ENCODE data around the gene CEP19.

The CEP19 gene

DNA sequence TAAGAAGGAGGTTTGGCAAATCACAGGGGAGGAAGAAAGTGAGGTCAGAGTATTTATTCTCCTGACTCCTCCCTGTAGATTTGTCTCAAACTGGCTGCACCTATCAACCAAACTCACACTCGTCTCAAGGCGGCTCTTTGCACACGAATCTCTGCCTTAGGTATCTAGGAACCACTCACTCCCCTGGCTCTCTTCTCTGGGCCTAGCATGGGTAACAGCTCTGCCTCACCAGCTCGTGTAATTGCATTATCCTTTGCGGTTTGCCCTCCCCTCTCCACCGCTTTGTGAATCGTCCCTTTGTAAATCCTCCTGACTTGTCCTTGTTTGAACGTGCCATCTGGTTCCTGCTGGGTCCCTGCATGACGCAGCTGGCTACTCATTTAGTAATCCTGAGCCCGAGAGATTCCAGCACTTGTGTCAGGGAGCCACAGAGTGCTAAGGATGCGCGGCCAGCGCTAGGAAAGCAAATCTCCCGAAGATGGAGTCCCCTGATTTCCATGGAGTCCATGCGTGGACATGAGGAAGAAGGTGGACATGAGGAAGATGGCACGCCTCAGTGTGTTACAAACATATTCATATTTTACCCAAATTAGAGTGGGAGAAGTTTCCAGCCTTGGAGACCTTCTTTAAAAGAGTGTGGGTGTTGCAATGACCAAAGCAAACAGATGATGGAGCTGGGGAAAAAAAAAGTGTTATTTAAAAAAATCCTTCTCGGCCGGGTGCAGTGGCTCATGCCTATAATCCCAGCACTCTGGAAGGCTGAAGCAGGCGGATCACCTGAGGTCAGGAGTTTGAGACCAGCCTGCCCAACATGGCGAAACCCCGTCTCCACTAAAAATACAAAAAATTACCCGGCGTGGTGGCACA, 45.8 kb downstream of the CEP19 start:
- peak; percentile 89 for DNase-seq (ENCODE audit: low read depth, low spot score)

DNA sequence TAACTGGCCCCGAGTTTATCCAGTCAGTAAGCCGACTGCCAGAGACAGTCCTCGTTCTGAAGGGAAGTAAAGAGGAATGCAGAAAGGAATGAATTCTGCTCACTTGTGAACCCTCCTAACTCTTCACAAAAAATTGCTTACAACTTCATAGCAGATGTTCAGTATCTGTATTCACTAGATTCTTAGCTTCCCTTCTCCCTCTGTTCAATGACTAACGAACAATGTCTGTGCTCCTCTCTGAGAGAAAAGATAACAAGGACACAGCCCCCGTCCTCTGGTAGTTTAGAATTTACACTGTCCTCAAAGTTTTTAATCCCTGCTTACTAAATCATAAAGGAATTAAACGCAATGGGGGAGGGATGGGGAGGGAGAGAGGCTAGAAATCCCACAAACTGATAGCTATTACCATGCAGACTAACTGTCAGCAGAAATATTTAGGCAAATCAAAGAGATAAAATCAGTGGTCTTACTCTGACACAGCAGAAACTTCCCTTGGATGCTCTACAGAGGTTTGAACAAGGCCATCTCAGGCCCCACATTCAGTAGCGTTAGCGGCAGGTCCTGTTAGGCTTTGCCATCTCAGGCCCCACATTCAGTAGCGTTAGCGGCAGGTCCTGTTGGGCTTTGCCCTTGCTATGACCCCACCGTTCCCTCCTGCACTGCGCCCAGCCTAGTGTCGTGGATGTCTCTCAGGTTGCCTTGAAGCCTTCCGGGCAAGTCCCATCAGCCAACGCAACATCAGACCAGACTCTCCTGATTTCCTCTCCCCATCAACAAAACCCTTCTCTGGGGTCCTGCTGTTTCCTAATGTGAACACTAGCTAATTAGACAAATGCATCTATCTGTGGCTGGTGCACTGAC, 49.1 kb downstream of the CEP19 start:
- peak; percentile 84 for DNase-seq (ENCODE audit: low read depth, low spot score)

DNA sequence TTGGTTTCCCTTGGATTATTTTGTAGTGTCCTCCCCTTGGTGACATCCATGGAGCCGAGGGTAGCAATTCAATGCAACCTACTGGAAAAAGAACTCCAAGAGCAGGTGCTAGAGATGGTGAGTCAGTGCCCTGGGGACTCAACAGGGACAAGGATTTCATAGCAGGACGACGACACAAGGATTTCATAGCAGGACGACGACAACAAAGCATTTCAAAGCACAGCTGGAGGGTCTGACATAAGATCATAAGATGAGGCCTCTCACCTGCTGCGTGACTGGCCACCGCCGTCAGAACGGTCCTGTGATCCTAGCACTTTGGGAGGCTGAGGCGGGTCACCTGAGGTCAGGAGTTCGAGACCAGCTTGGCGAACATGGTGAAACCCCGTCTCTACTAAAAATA, 50.0 kb downstream of the CEP19 start:
- DNase-seq (ENCODE audit: low read depth, low spot score): peak; percentile 56

DNA sequence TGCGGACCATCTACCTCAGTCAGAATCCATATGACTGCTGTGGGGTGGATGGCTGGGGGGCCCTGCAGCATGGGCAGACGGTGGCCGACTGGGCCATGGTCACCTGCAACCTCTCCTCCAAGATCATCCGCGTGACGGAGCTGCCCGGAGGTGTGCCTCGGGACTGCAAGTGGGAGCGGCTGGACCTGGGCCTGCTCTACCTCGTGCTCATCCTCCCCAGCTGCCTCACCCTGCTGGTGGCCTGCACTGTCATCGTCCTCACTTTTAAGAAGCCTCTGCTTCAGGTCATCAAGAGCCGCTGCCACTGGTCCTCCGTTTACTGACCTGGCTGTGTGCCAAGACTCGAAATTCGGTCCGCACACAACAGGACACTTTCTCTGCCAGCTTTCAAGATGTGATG, 50.6 kb downstream of the CEP19 start:
- no peak for DNase-seq (ENCODE audit: low read depth, low spot score)

DNA sequence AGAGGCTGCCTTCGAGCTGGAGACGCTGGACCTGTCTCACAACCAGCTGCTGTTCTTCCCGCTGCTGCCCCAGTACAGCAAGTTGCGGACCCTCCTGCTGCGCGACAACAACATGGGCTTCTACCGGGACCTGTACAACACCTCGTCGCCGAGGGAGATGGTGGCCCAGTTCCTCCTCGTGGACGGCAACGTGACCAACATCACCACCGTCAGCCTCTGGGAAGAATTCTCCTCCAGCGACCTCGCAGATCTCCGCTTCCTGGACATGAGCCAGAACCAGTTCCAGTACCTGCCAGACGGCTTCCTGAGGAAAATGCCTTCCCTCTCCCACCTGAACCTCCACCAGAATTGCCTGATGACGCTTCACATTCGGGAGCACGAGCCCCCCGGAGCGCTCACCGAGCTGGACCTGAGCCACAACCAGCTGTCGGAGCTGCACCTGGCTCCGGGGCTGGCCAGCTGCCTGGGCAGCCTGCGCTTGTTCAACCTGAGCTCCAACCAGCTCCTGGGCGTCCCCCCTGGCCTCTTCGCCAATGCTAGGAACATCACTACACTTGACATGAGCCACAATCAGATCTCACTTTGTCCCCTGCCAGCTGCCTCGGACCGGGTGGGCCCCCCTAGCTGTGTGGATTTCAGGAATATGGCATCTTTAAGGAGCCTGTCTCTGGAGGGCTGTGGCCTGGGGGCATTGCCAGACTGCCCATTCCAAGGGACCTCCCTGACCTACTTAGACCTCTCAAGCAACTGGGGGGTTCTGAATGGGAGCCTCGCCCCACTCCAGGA, 51.5 kb downstream of the CEP19 start:
- DNase-seq (ENCODE audit: low read depth, low spot score): no peak

DNA sequence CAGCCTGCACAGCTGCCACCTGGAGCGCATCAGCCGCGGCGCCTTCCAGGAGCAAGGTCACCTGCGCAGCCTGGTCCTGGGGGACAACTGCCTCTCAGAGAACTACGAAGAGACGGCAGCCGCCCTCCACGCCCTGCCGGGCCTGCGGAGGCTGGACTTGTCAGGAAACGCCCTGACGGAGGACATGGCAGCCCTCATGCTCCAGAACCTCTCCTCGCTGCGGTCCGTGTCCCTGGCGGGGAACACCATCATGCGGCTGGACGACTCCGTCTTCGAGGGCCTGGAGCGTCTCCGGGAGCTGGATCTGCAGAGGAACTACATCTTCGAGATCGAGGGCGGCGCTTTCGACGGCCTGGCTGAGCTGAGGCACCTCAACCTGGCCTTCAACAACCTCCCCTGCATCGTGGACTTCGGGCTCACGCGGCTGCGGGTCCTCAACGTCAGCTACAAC, 52.1 kb downstream of the CEP19 start:
- no peak for DNase-seq (ENCODE audit: low read depth, low spot score)
